Measurements from ENCODE around the gene GHR. TPM values are rescaled to one million over a fixed set of nuclear protein-coding genes. Genes with fewer than 3 reads are reported as not detected.

Gene GHR
- total RNA-seq, 1 experiment from 2014 or later: not detected

GRCh38 chr5:42591015-42591414 lies 167.8 kb downstream of the GHR start:
- BruUV-seq (replicated peaks): no TSS peak
- no peaks in the 10 kb centered on the region for H3K4me1 ChIP-seq (ENCODE audit: insufficient read depth, low read length, poor library complexity, severe bottlenecking)
- POLR2A ChIA-PET (ENCODE audit: low non-redundant PET): no interaction called here

GRCh38 chr5:42592401-42593140 lies 169.3 kb downstream of the GHR start:
- Histone ChIP-seq H3K4me3 (ENCODE audit: low read depth, low read length, poor library complexity, severe bottlenecking) (no peak overlapping the region), H3K9me3 (ENCODE audit: low read depth, low read length, poor library complexity, severe bottlenecking) (no peaks in the 10 kb centered on the region), H3K27me3 (replicated peaks; ENCODE audit: insufficient read depth, low read depth, low read length, poor library complexity) (no peaks in the 10 kb centered on the region), H3K4me1 (ENCODE audit: insufficient read depth, low read length, poor library complexity, severe bottlenecking) (no peaks in the 10 kb centered on the region), H3K36me3 (ENCODE audit: insufficient read depth, low read length, poor library complexity, severe bottlenecking) (no peaks in the 10 kb centered on the region), H3K27ac (ENCODE audit: low read depth, low read length, poor library complexity, severe bottlenecking) (no peak overlapping the region)
- ChIA-PET POLR2A (ENCODE audit: low non-redundant PET) (no interaction called here), CTCF (no interaction called here)
- BruUV-seq (replicated peaks): no TSS peak
- DNase-seq (ENCODE audit: low spot score): no peak
- TF ChIP-seq CTCF (conservative IDR thresholded peaks at IDR 0.05; ENCODE audit: low read depth, low read length) (no peak), EZH2 (IDR thresholded peaks at IDR 0.05; ENCODE audit: borderline replicate concordance, low read depth, low read length, poor library complexity, severe bottlenecking) (no peak)
- intact Hi-C loops (cut with micrococcal nuclease; ENCODE audit: unreplicated experiment): loop anchor here (2.0 kb wide), 1 partner anchor 298 kb away; no protein-coding TSS in a partner anchor

More at GRCh38 chr5:42591015-42591414, 167.8 kb downstream of the GHR start:
- Histone ChIP-seq H3K27ac (ENCODE audit: low read depth, low read length, poor library complexity, severe bottlenecking) (no peak overlapping the region), H3K9me3 (ENCODE audit: low read depth, low read length, poor library complexity, severe bottlenecking) (no peaks in the 10 kb centered on the region), H3K27me3 (replicated peaks; ENCODE audit: insufficient read depth, low read depth, low read length, poor library complexity) (peaks cover 12% of the 10 kb centered on the region), H3K36me3 (ENCODE audit: insufficient read depth, low read length, poor library complexity, severe bottlenecking) (no peaks in the 10 kb centered on the region), H3K4me3 (ENCODE audit: low read depth, low read length, poor library complexity, severe bottlenecking) (no peak overlapping the region)
- intact Hi-C loops (cut with micrococcal nuclease; ENCODE audit: unreplicated experiment): no loop called here
- CTCF ChIA-PET: no interaction called here
- TF ChIP-seq CTCF (conservative IDR thresholded peaks at IDR 0.05; ENCODE audit: low read depth, low read length) (no peak), EZH2 (IDR thresholded peaks at IDR 0.05; ENCODE audit: borderline replicate concordance, low read depth, low read length, poor library complexity, severe bottlenecking) (no peak)
- DNase-seq (ENCODE audit: low spot score): no peak

- DNase-seq (ENCODE audit: low spot score): no peak
- ChIA-PET POLR2A (ENCODE audit: low non-redundant PET) (no interaction called here), CTCF (no interaction called here)
- Histone ChIP-seq H3K27me3 (replicated peaks; ENCODE audit: insufficient read depth, low read depth, low read length, poor library complexity) (no peaks in the 10 kb centered on the region), H3K27ac (ENCODE audit: low read depth, low read length, poor library complexity, severe bottlenecking) (no peak overlapping the region), H3K9me3 (ENCODE audit: low read depth, low read length, poor library complexity, severe bottlenecking) (no peaks in the 10 kb centered on the region), H3K36me3 (ENCODE audit: insufficient read depth, low read length, poor library complexity, severe bottlenecking) (no peaks in the 10 kb centered on the region), H3K4me1 (ENCODE audit: insufficient read depth, low read length, poor library complexity, severe bottlenecking) (no peaks in the 10 kb centered on the region), H3K4me3 (ENCODE audit: low read depth, low read length, poor library complexity, severe bottlenecking) (no peak overlapping the region)
- intact Hi-C loops (cut with micrococcal nuclease; ENCODE audit: unreplicated experiment): loop anchor here (2.0 kb wide), 1 partner anchor 297 kb away; no protein-coding TSS in a partner anchor
- BruUV-seq (replicated peaks): no TSS peak
- no peak for TF ChIP-seq CTCF (conservative IDR thresholded peaks at IDR 0.05; ENCODE audit: low read depth, low read length)
- TF ChIP-seq EZH2 (IDR thresholded peaks at IDR 0.05; ENCODE audit: borderline replicate concordance, low read depth, low read length, poor library complexity, severe bottlenecking): no peak
Measured at GRCh38 chr5:42593591-42593990, 170.4 kb downstream of the GHR start.
